Naive thymus-derived CD4-positive, alpha-beta T cell (primary cell): ENCODE measurements around the gene RAPGEF5. TPM values are rescaled to one million over a fixed set of nuclear protein-coding genes. Genes with fewer than 3 reads are reported as not detected.

Experiments used
- ATAC-seq: fragments of 150-1000 bp; cut with Tn5 transposase; 2 replicates; pipeline ENCODE4 v1.10.0; 2021; ENCODE audit warnings: mild to moderate bottlenecking, moderate library complexity
- CTCF ChIA-PET: fragments of 350-600 bp; sonication (Branson Sonifier 250); formaldehyde crosslinking; loops from one replicate; lab custom pipeline; 2021; ENCODE audit warnings: antibody characterized with exemption; lab: Charles Lee
- POLR2A ChIA-PET: fragments of 350-600 bp; sonication (Branson Sonifier 250); formaldehyde crosslinking; loops from one replicate; lab custom pipeline; 2021; ENCODE audit warnings: antibody characterized with exemption, inconsistent platforms; lab: Charles Lee
- DNase-seq, 9 donors: peaks; one replicate each; pipeline versions ENCODE4 v3.0.0 to v3.0.0-alpha.2; 2020 to 2022; ENCODE audit warnings: mixed read lengths in 1 of 9
- H3K27ac ChIP-seq: one replicate; pipeline ENCODE4 v1.7.0; 2013; ENCODE audit warnings: mild to moderate bottlenecking, low read depth, low read length, moderate library complexity
- H3K27me3 ChIP-seq, 2 donors: one replicate each; pipeline ENCODE4 v1.7.0; 2013; ENCODE audit warnings: low read length in 2 of 2, mild to moderate bottlenecking in 2 of 2, moderate library complexity in 2 of 2; ENCODE audit not compliant: control insufficient read depth in 2 of 2, insufficient read depth in 2 of 2
- H3K36me3 ChIP-seq, 3 experiments: 1 replicate in 2 of 3; 2 replicates in 1 of 3; pipeline ENCODE4 v1.7.0; 2013; ENCODE audit warnings: low read length in 3 of 3, mild to moderate bottlenecking in 3 of 3, moderate library complexity in 1 of 3; ENCODE audit not compliant: insufficient read depth in 3 of 3, control insufficient read depth in 2 of 3
- H3K4me1 ChIP-seq, 2 donors: one replicate each; pipeline ENCODE4 v1.7.0; 2013; ENCODE audit warnings: low read length in 2 of 2, mild to moderate bottlenecking in 2 of 2, moderate library complexity in 1 of 2; ENCODE audit not compliant: control insufficient read depth in 2 of 2, insufficient read depth in 2 of 2
- H3K4me3 ChIP-seq: 2 replicates; pipeline ENCODE4 v1.7.0; 2013; ENCODE audit warnings: mild to moderate bottlenecking, low read length
- H3K9me3 ChIP-seq, 3 experiments: 1 replicate in 2 of 3; 2 replicates in 1 of 3; pipeline ENCODE4 v1.7.0; 2013; ENCODE audit warnings: low read length in 3 of 3; ENCODE audit not compliant: control insufficient read depth in 2 of 3
- H3K27ac Mint-ChIP-seq, 9 donors: one replicate each; pipeline ENCODE4 v1.8.0; 2020 to 2022; ENCODE audit warnings: mixed read lengths in 9 of 9, mild to moderate bottlenecking in 8 of 9, moderate library complexity in 5 of 9, inconsistent platforms in 2 of 9
- H3K27me3 Mint-ChIP-seq, 5 donors: one replicate each; pipeline ENCODE4 v1.8.0; 2021 to 2022; ENCODE audit warnings: mixed read lengths in 5 of 5, mild to moderate bottlenecking in 1 of 5
- H3K36me3 Mint-ChIP-seq, 5 donors: one replicate each; pipeline ENCODE4 v1.8.0; 2020 to 2022; ENCODE audit warnings: mixed read lengths in 5 of 5, mild to moderate bottlenecking in 3 of 5, inconsistent platforms in 1 of 5
- H3K4me1 Mint-ChIP-seq, 7 donors: one replicate each; pipeline ENCODE4 v1.8.0; 2020 to 2022; ENCODE audit warnings: mixed read lengths in 7 of 7, mild to moderate bottlenecking in 3 of 7, inconsistent platforms in 1 of 7
- H3K4me3 Mint-ChIP-seq, 10 donors: one replicate each; pipeline ENCODE4 v1.8.0; 2020 to 2022; ENCODE audit warnings: mild to moderate bottlenecking in 10 of 10, mixed read lengths in 10 of 10, moderate library complexity in 6 of 10, inconsistent platforms in 2 of 10
- H3K9me3 Mint-ChIP-seq, 11 donors: one replicate each; pipeline ENCODE4 v1.8.0; 2020 to 2022; ENCODE audit warnings: mixed read lengths in 11 of 11, mild to moderate bottlenecking in 4 of 11, inconsistent platforms in 1 of 11, moderate library complexity in 1 of 11
- intact Hi-C, 2 donors: fragments of 100-400 bp; cut with micrococcal nuclease; formaldehyde crosslinking; loops; one replicate each; pipeline ENCODE4 v1.15.1; 2023
- polyA plus RNA-seq, 2 donors: library from polyadenylated mRNA; unstranded; fragments of 300-500 nt; fragmentation: Illumina TruSeq; gene quantifications; one replicate each; pipeline ENCODE4 v1.2.3, GENCODE V29; 2021
- total RNA-seq, 6 experiments: library from RNA in 5 of 6; stranded (reverse) in 5 of 6; gene quantifications; 1 replicate in 5 of 6; 2 replicates in 1 of 6; pipeline ENCODE4 v1.2.3 and lab custom pipeline; 2021 to 2026

Gene RAPGEF5
- total and polyA plus RNA-seq, 7 experiments from 2014 or later: 0.17 to 0.93 TPM; not detected in 5

DNA sequence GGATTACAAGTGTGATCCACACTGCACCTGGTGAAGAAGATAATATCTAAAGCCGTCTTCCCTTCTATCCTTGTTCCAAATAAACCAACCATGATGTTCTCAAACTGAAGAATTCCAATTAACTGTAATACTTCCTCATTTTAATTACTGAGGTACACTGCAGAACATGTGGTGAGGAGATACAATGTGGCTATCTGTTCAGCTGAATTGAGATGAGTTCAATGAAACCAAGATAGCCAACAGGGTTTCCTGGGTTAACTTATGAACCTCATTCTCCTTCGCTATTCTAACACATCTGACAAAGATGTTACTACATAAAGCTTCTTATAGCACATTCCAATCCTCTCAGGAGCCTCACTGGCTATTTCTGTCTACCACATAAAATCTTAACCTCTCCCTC lies 75.5 kb downstream of the RAPGEF5 start:
- intact Hi-C loops: no loop called here
- DNase-seq: no peak
- ChIA-PET CTCF (no interaction called here), POLR2A (no interaction called here)
- Mint-ChIP-seq H3K9me3 (no peaks in the 10 kb centered on the region), H3K4me1 (no peaks in the 10 kb centered on the region), H3K36me3 (no peaks in the 10 kb centered on the region), H3K4me3 (no peak overlapping the region), H3K27me3 (peaks cover 12 to 47% (median 31%) of the 10 kb centered on the region in 5 donors), H3K27ac (no peak overlapping the region)
- H3K9me3 ChIP-seq: no peaks in the 10 kb centered on the region
- peak; percentile 54 for ATAC-seq
- no peaks in the 10 kb centered on the region for H3K36me3 ChIP-seq
- no peak overlapping the region for H3K27ac ChIP-seq
- H3K27me3 ChIP-seq: no peaks in the 10 kb centered on the region
- no peaks in the 10 kb centered on the region for H3K4me1 ChIP-seq
- no peak overlapping the region for H3K4me3 ChIP-seq

DNA sequence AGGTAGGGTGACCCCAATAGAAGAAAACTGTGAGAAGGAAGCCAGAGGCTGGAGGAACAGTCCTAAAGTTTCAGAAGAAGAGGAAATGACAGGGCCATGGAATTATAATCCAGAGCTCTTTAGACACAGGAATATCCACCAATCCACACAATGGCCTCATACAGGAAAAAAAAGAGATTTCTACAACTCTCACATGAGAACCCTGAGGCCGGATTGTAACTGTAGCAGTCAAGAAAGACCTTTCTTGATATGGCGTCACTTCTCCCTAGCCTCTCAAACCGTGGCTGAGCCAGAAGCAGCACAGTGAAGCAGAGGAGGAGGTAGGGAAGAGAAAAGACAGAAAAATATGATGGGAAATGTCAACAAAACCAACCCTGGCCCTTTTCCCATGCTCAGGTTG lies 76.9 kb downstream of the RAPGEF5 start:
- ChIA-PET CTCF (interaction anchor here (0.6 to 0.7 kb wide), 2 partner anchors 93 to 110 kb away, joined by 3 read pairs; no protein-coding TSS in a partner anchor), POLR2A (no interaction called here)
- no peaks in the 10 kb centered on the region for H3K36me3 ChIP-seq
- no peaks in the 10 kb centered on the region for H3K36me3 Mint-ChIP-seq
- DNase-seq (no peak), ATAC-seq (no peak)
- intact Hi-C loops: no loop called here
- no peak overlapping the region for H3K4me3 Mint-ChIP-seq
- no peaks in the 10 kb centered on the region for H3K4me1 Mint-ChIP-seq
- no peaks in the 10 kb centered on the region for H3K9me3 ChIP-seq
- H3K9me3 Mint-ChIP-seq: peaks cover 0 to 2% (median 0%) of the 10 kb centered on the region in 11 donors
- H3K27me3 ChIP-seq: no peaks in the 10 kb centered on the region
- H3K4me3 ChIP-seq: no peak overlapping the region
- H3K27me3 Mint-ChIP-seq: peaks cover 8 to 47% (median 28%) of the 10 kb centered on the region in 5 donors
- H3K4me1 ChIP-seq: no peaks in the 10 kb centered on the region
- H3K27ac ChIP-seq: no peak overlapping the region
- H3K27ac Mint-ChIP-seq: no peak overlapping the region

DNA sequence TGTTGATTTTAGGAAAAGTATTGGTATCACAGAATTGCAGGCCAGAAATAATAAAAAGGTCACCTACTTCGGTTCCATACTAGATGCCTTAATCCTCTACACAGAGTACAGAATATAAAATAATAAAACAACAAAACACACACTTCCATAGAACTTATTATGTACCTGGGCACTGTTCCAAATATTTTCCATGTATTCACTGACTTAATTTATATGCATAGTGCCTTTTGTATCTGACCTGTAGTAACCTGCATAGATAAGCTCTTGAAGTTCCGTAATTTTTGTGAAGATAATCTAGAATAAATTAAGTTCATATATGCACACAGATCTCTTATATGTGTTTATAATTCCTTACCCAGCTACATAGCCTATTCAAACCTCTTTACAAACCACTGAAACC lies 78.3 kb downstream of the RAPGEF5 start:
- Mint-ChIP-seq H3K27me3 (peaks cover 11 to 52% (median 33%) of the 10 kb centered on the region in 5 donors), H3K9me3 (peaks cover 0 to 3% (median 0%) of the 10 kb centered on the region in 11 donors), H3K4me1 (no peaks in the 10 kb centered on the region), H3K27ac (no peak overlapping the region), H3K4me3 (no peak overlapping the region), H3K36me3 (no peaks in the 10 kb centered on the region)
- Histone ChIP-seq H3K4me3 (no peak overlapping the region), H3K4me1 (no peaks in the 10 kb centered on the region), H3K27ac (no peak overlapping the region), H3K27me3 (no peaks in the 10 kb centered on the region), H3K9me3 (no peaks in the 10 kb centered on the region), H3K36me3 (no peaks in the 10 kb centered on the region)
- intact Hi-C loops: no loop called here
- DNase-seq (no peak), ATAC-seq (no peak)
- ChIA-PET CTCF (no interaction called here), POLR2A (no interaction called here)

DNA sequence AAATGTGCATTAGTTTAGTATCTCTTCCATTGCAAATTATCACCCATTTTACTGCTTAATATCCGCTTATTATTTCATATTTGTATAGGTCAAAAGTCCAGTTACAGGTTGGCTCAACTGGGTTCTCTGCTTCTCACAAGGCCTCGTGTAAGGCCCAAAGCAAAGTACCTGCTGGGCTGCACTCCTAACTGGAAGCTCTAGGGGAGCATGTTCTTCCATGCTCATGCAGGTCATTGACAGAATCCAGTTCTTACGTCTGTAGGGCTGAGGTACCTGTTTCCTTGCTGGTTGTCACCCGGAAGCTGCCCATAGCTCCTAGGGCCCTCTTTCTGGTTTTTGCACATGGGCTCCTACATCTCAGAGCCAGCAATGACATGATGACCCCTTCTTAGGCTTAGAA lies 79.6 kb downstream of the RAPGEF5 start:
- DNase-seq: no peak
- Histone ChIP-seq H3K36me3 (no peaks in the 10 kb centered on the region), H3K4me1 (no peaks in the 10 kb centered on the region), H3K27ac (no peak overlapping the region), H3K27me3 (no peaks in the 10 kb centered on the region), H3K9me3 (no peaks in the 10 kb centered on the region), H3K4me3 (no peak overlapping the region)
- H3K4me3 Mint-ChIP-seq: no peak overlapping the region
- peaks cover 0 to 3% (median 0%) of the 10 kb centered on the region in 11 donors for H3K9me3 Mint-ChIP-seq
- H3K27me3 Mint-ChIP-seq: peaks cover 11 to 45% (median 33%) of the 10 kb centered on the region in 5 donors
- ChIA-PET POLR2A (no interaction called here), CTCF (no interaction called here)
- no peak for ATAC-seq
- no peaks in the 10 kb centered on the region for H3K4me1 Mint-ChIP-seq
- intact Hi-C loops: no loop called here
- H3K27ac Mint-ChIP-seq: no peak overlapping the region
- H3K36me3 Mint-ChIP-seq: no peaks in the 10 kb centered on the region

DNA sequence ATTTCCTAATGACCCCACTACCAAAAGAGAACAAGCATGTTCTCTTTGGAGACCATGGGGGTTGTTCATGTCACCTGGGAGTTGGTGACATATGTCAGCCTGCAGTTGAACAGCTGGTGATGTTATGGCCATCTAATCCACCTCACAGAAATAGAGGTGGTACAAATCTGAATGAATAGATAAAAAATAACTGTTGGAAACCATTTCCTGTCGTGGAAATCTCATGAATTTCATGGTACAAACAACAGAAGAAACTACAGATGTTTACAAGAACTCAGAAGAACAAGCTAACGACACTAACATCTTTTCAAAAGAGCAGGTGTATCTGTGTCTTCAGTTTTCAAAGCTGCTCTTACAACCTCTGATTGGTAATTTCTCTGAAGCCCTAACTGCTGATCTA lies 81.3 kb downstream of the RAPGEF5 start:
- Mint-ChIP-seq H3K36me3 (no peaks in the 10 kb centered on the region), H3K4me1 (no peaks in the 10 kb centered on the region), H3K9me3 (peaks cover 0 to 3% (median 0%) of the 10 kb centered on the region in 11 donors), H3K4me3 (no peak overlapping the region), H3K27ac (no peak overlapping the region), H3K27me3 (peaks cover 6 to 33% (median 18%) of the 10 kb centered on the region in 5 donors)
- CTCF ChIA-PET: no interaction called here
- H3K9me3 ChIP-seq: no peaks in the 10 kb centered on the region
- H3K4me3 ChIP-seq: no peak overlapping the region
- POLR2A ChIA-PET: no interaction called here
- H3K27ac ChIP-seq: no peak overlapping the region
- ATAC-seq: no peak
- H3K4me1 ChIP-seq: no peaks in the 10 kb centered on the region
- intact Hi-C loops: no loop called here
- H3K36me3 ChIP-seq: no peaks in the 10 kb centered on the region
- DNase-seq: no peak
- no peaks in the 10 kb centered on the region for H3K27me3 ChIP-seq

DNA sequence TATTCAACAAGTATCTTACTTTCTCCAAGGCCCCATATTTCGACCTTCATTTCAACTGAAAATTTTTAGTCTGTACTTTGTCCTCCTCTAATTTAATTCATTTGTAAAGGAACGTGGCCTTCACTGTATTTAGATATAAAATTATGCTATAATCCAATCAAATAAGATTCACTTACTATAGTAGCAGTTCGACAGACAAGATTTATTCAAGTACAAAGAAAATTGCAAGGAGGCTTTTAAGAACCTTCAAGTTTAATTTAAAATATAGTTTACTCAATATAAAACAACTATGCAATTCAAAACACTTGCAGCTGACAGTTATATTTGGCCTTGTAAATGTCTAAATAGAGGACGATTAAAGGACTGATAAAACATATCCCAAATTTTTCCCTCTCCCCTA lies 85.6 kb downstream of the RAPGEF5 start:
- H3K36me3 Mint-ChIP-seq: no peaks in the 10 kb centered on the region
- Histone ChIP-seq H3K4me3 (no peak overlapping the region), H3K9me3 (no peaks in the 10 kb centered on the region), H3K27ac (no peak overlapping the region), H3K27me3 (no peaks in the 10 kb centered on the region), H3K36me3 (no peaks in the 10 kb centered on the region), H3K4me1 (no peaks in the 10 kb centered on the region)
- intact Hi-C loops: no loop called here
- no peak overlapping the region for H3K27ac Mint-ChIP-seq
- H3K27me3 Mint-ChIP-seq: peaks cover 5 to 25% (median 11%) of the 10 kb centered on the region in 5 donors
- ChIA-PET POLR2A (no interaction called here), CTCF (no interaction called here)
- DNase-seq (no peak), ATAC-seq (no peak)
- H3K9me3 Mint-ChIP-seq: peaks cover 0 to 3% (median 0%) of the 10 kb centered on the region in 11 donors
- peaks cover 0 to 10% (median 7%) of the 10 kb centered on the region in 7 donors for H3K4me1 Mint-ChIP-seq
- H3K4me3 Mint-ChIP-seq: no peak overlapping the region

DNA sequence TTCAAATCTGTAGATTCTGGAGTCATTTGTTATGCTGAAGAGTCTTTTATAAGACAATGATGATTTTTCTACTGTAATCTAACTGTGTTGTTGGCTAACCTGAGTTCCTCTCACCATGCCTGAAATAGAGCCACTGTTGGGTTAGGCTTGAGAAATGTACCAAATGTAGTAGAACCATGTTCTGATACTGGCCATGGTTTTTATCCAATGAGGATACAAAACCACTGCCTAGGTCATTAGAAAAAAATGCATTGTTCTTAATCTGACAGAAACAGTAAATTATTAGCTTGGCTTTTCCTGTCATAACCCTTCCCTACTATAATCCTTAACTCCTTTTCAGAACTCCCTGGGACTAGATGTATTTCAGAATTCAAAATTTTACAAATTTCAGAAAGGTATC lies 86.6 kb downstream of the RAPGEF5 start:
- DNase-seq (no peak), ATAC-seq (no peak)
- Mint-ChIP-seq H3K4me3 (no peak overlapping the region), H3K27me3 (peaks cover 5 to 31% (median 11%) of the 10 kb centered on the region in 5 donors), H3K36me3 (no peaks in the 10 kb centered on the region), H3K4me1 (peaks cover 0 to 10% (median 7%) of the 10 kb centered on the region in 7 donors), H3K9me3 (peaks cover 0 to 3% (median 0%) of the 10 kb centered on the region in 11 donors), H3K27ac (no peak overlapping the region)
- intact Hi-C loops: no loop called here
- Histone ChIP-seq H3K4me1 (no peaks in the 10 kb centered on the region), H3K36me3 (no peaks in the 10 kb centered on the region), H3K9me3 (no peaks in the 10 kb centered on the region), H3K4me3 (no peak overlapping the region), H3K27ac (no peak overlapping the region), H3K27me3 (no peaks in the 10 kb centered on the region)
- ChIA-PET POLR2A (no interaction called here), CTCF (no interaction called here)
